ENCODE measurements around the gene MMP8. TPM values are rescaled to one million over a fixed set of nuclear protein-coding genes. Genes with fewer than 3 reads are reported as not detected.

MMP8 gene
- total RNA-seq, 2 experiments from 2014 or later = not detected

- H3K9me2 ChIP-seq (ENCODE audit: insufficient read depth, low read length) = no peaks in the 10 kb centered on the region
- POLR2A ChIA-PET = interaction anchor here (0.6 kb wide), 1 partner anchor 406 kb away, joined by 4 read pairs; no protein-coding TSS in a partner anchor
- no peak overlapping the region for H3K4me3 ChIP-seq (ENCODE audit: low read depth, low read length, poor library complexity, severe bottlenecking)
- TF ChIP-seq EZH2phosphoT487 (IDR thresholded peaks at IDR 0.05; ENCODE audit: borderline replicate concordance, low read depth, low read length) = no peak
- intact Hi-C loops (cut with micrococcal nuclease; ENCODE audit: unreplicated experiment) = no loop called here
- no peak for DNase-seq (ENCODE audit: low spot score)
- H3K4me1 ChIP-seq (ENCODE audit: insufficient read depth, low read length, poor library complexity, severe bottlenecking) = peaks cover 7% of the 10 kb centered on the region
- no peaks in the 10 kb centered on the region for H4K20me1 ChIP-seq (ENCODE audit: insufficient read depth, low read length)
- H3K36me3 ChIP-seq (ENCODE audit: insufficient read depth, low read length) = no peaks in the 10 kb centered on the region
- H3K4me2 ChIP-seq (ENCODE audit: low read length) = no peak overlapping the region
- H3K79me2 ChIP-seq (ENCODE audit: insufficient read depth, low read depth, low read length) = no peaks in the 10 kb centered on the region
- CTCF ChIA-PET (ENCODE audit: unreplicated experiment) = no interaction called here
- no TSS peak for BruUV-seq (replicated peaks)
- H2AFZ ChIP-seq (ENCODE audit: low read length) = no peak overlapping the region
- H3K9me3 ChIP-seq (ENCODE audit: low read length) = no peaks in the 10 kb centered on the region
- H3K27ac ChIP-seq (ENCODE audit: low read depth, low read length, poor library complexity, severe bottlenecking) = no peak overlapping the region
These were observed 5.0 kb downstream of the MMP8 start for GRCh38 chr11:102719620-102720277.

- H3K9me2 ChIP-seq (ENCODE audit: insufficient read depth, low read length) = no peaks in the 10 kb centered on the region
- H3K4me3 ChIP-seq (ENCODE audit: low read depth, low read length, poor library complexity, severe bottlenecking) = no peak overlapping the region
- no peaks in the 10 kb centered on the region for H3K79me2 ChIP-seq (ENCODE audit: insufficient read depth, low read depth, low read length)
- ChIA-PET CTCF (ENCODE audit: unreplicated experiment) (no interaction called here), POLR2A (no interaction called here)
- no peaks in the 10 kb centered on the region for H3K9me3 ChIP-seq (ENCODE audit: low read length)
- H3K4me2 ChIP-seq (ENCODE audit: low read length) = no peak overlapping the region
- no peak for DNase-seq (ENCODE audit: low spot score)
- peaks cover 7% of the 10 kb centered on the region for H3K4me1 ChIP-seq (ENCODE audit: insufficient read depth, low read length, poor library complexity, severe bottlenecking)
- TF ChIP-seq EZH2phosphoT487 (IDR thresholded peaks at IDR 0.05; ENCODE audit: borderline replicate concordance, low read depth, low read length) (no peak), CTCF (conservative IDR thresholded peaks at IDR 0.05; ENCODE audit: low read length) (no peak)
- intact Hi-C loops (cut with micrococcal nuclease; ENCODE audit: unreplicated experiment) = no loop called here
- no peak overlapping the region for H2AFZ ChIP-seq (ENCODE audit: low read length)
- BruUV-seq (replicated peaks) = no TSS peak
- H4K20me1 ChIP-seq (ENCODE audit: insufficient read depth, low read length) = no peaks in the 10 kb centered on the region
- H3K27ac ChIP-seq (ENCODE audit: low read depth, low read length, poor library complexity, severe bottlenecking) = no peak overlapping the region
- H3K36me3 ChIP-seq (ENCODE audit: insufficient read depth, low read length) = no peaks in the 10 kb centered on the region
These were observed 7.5 kb downstream of the MMP8 start for GRCh38 chr11:102717280-102717679.

- no peak for TF ChIP-seq CTCF (conservative IDR thresholded peaks at IDR 0.05; ENCODE audit: low read length)
- TF ChIP-seq EZH2phosphoT487 (IDR thresholded peaks at IDR 0.05; ENCODE audit: borderline replicate concordance, low read depth, low read length) = no peak
- H3K9me2 ChIP-seq (ENCODE audit: insufficient read depth, low read length) = no peaks in the 10 kb centered on the region
- POLR2A ChIA-PET = no interaction called here
- intact Hi-C loops (cut with micrococcal nuclease; ENCODE audit: unreplicated experiment) = no loop called here
- CTCF ChIA-PET (ENCODE audit: unreplicated experiment) = no interaction called here
- H3K9me3 ChIP-seq (ENCODE audit: low read length) = no peaks in the 10 kb centered on the region
- H4K20me1 ChIP-seq (ENCODE audit: insufficient read depth, low read length) = no peaks in the 10 kb centered on the region
- no peak overlapping the region for H3K27ac ChIP-seq (ENCODE audit: low read depth, low read length, poor library complexity, severe bottlenecking)
- peaks cover 7% of the 10 kb centered on the region for H3K4me1 ChIP-seq (ENCODE audit: insufficient read depth, low read length, poor library complexity, severe bottlenecking)
- no peaks in the 10 kb centered on the region for H3K79me2 ChIP-seq (ENCODE audit: insufficient read depth, low read depth, low read length)
- H3K36me3 ChIP-seq (ENCODE audit: insufficient read depth, low read length) = no peaks in the 10 kb centered on the region
- H2AFZ ChIP-seq (ENCODE audit: low read length) = no peak overlapping the region
- H3K4me3 ChIP-seq (ENCODE audit: low read depth, low read length, poor library complexity, severe bottlenecking) = no peak overlapping the region
- no TSS peak for BruUV-seq (replicated peaks)
- DNase-seq (ENCODE audit: low spot score) = peak; percentile 8
- peak overlapping the region; percentile 17; the same call in 1 of the 2 replicates for H3K4me2 ChIP-seq (ENCODE audit: low read length)
These were observed 8.2 kb downstream of the MMP8 start for GRCh38 chr11:102716527-102716926.

Measured in OCI-LY7 (cell line).